Calu3 (cell line): ENCODE data around the gene C2. TPM values are rescaled to one million over a fixed set of nuclear protein-coding genes. Genes with fewer than 3 reads are reported as not detected.
"Not testable (repeated sequence)": the region's sequence is repeated elsewhere in the genome, so short reads cannot be mapped to it uniquely, and the experiment has no call there.

Experiments
- BruUV-seq: library from RNA; stranded (reverse); fragments of 400-500 nt; replicated peaks from 2 replicates; lab custom pipeline; 2021; lab: Mats Ljungman, UMichigan
- CTCF ChIA-PET: fragments of 300-600 bp; sonication (Branson Sonifier 250); formaldehyde crosslinking; loops from one replicate; lab custom pipeline; 2022; ENCODE audit warnings: antibody characterized with exemption; lab: Charles Lee
- DNase-seq: peaks from one replicate; pipeline ENCODE4 v3.0.0; 2022
- H3K27ac Mint-ChIP-seq: one replicate; pipeline ENCODE4 v1.8.0; 2022; ENCODE audit warnings: mixed read lengths; ENCODE audit not compliant: unreplicated experiment
- H3K27me3 Mint-ChIP-seq: one replicate; pipeline ENCODE4 v1.8.0; 2022; ENCODE audit warnings: mixed read lengths; ENCODE audit not compliant: unreplicated experiment
- H3K36me3 Mint-ChIP-seq: one replicate; pipeline ENCODE4 v1.8.0; 2022; ENCODE audit warnings: mild to moderate bottlenecking, moderate library complexity, mixed read lengths; ENCODE audit not compliant: insufficient read depth, unreplicated experiment
- H3K4me1 Mint-ChIP-seq: one replicate; pipeline ENCODE4 v1.8.0; 2022; ENCODE audit warnings: mild to moderate bottlenecking, low read depth, mixed read lengths; ENCODE audit not compliant: unreplicated experiment
- H3K4me3 Mint-ChIP-seq: one replicate; pipeline ENCODE4 v1.8.0; 2022; ENCODE audit warnings: mild to moderate bottlenecking, low read depth, moderate library complexity, mixed read lengths; ENCODE audit not compliant: unreplicated experiment
- H3K9me3 Mint-ChIP-seq: one replicate; pipeline ENCODE4 v1.8.0; 2022; ENCODE audit warnings: low read depth, mixed read lengths; ENCODE audit not compliant: unreplicated experiment
- CTCF ChIP-seq: fragments of 200-600 bp; IDR thresholded peaks from one replicate; pipeline ENCODE4 v1.8.0; 2022; ENCODE audit warnings: antibody characterized with exemption; ENCODE audit not compliant: unreplicated experiment
- intact Hi-C: fragments of 100-400 bp; cut with micrococcal nuclease; formaldehyde crosslinking; loops from one replicate; pipeline ENCODE4 v1.10.0; 2022; ENCODE audit not compliant: unreplicated experiment
- total RNA-seq: library from RNA; stranded (reverse); gene quantifications from 2 replicates; pipeline ENCODE4 v1.2.3, GENCODE V29; 2022

C2 gene
- total RNA-seq, 1 experiment from 2014 or later = 6.3 TPM

- no peak for TF ChIP-seq CTCF
- Mint-ChIP-seq H3K9me3 (no peaks in the 10 kb centered on the region), H3K4me3 (peak overlapping the region; percentile 1), H3K27ac (peak overlapping the region; percentile 57), H3K4me1 (peaks cover 8% of the 10 kb centered on the region), H3K36me3 (no peaks in the 10 kb centered on the region), H3K27me3 (peaks cover 4% of the 10 kb centered on the region)
- DNase-seq = no peak
- CTCF ChIA-PET = interaction anchor here (0.6 to 0.7 kb wide), 2 partner anchors 26 to 267 kb away, joined by 3 read pairs; no protein-coding TSS in a partner anchor
- BruUV-seq = no TSS peak
- intact Hi-C loops = no loop called here
Observed at GRCh38 chr6:31927863-31928671, 550 bp downstream of the C2 start.

- CTCF ChIA-PET = interaction anchor here (0.6 kb wide), 1 partner anchor 268 kb away, joined by 3 read pairs; no protein-coding TSS in a partner anchor
- DNase-seq = no peak
- no TSS peak for BruUV-seq
- peaks cover 8% of the 10 kb centered on the region for H3K4me1 Mint-ChIP-seq
- no peak for TF ChIP-seq CTCF
- no peaks in the 10 kb centered on the region for H3K9me3 Mint-ChIP-seq
- H3K27me3 Mint-ChIP-seq = peaks cover 9% of the 10 kb centered on the region
- peak overlapping the region; percentile 57 for H3K27ac Mint-ChIP-seq
- no peak overlapping the region for H3K4me3 Mint-ChIP-seq
- intact Hi-C loops = no loop called here
- H3K36me3 Mint-ChIP-seq = no peaks in the 10 kb centered on the region
Observed at GRCh38 chr6:31928672-31928939, 1.1 kb downstream of the C2 start.

GRCh38 chr6:31930962-31931361, 3.4 kb downstream of the C2 start:
- Mint-ChIP-seq H3K9me3 (no peaks in the 10 kb centered on the region), H3K27ac (peak overlapping the region; percentile 27), H3K27me3 (peaks cover 16% of the 10 kb centered on the region), H3K4me3 (no peak overlapping the region), H3K36me3 (no peaks in the 10 kb centered on the region), H3K4me1 (peaks cover 8% of the 10 kb centered on the region)
- intact Hi-C loops = no loop called here
- CTCF ChIA-PET = interaction anchor here (0.6 to 1.4 kb wide), 3 partner anchors 15 to 197 kb away, joined by 3 to 5 read pairs (median 3); partner anchors contain the start of gene CFB
- no peak for DNase-seq
- no peak for TF ChIP-seq CTCF
- BruUV-seq = no TSS peak

GRCh38 chr6:31932137-31932536, 4.6 kb downstream of the C2 start:
- H3K4me3 Mint-ChIP-seq, H3K4me1 Mint-ChIP-seq, H3K36me3 Mint-ChIP-seq, CTCF ChIA-PET, H3K27ac Mint-ChIP-seq, H3K9me3 Mint-ChIP-seq, DNase-seq, BruUV-seq, intact Hi-C loops: not testable (repeated sequence)
- peaks cover 16% of the 10 kb centered on the region for H3K27me3 Mint-ChIP-seq

GRCh38 chr6:31933537-31933936, 6.0 kb downstream of the C2 start:
- Mint-ChIP-seq H3K36me3 (no peaks in the 10 kb centered on the region), H3K4me1 (no peaks in the 10 kb centered on the region), H3K4me3 (no peak overlapping the region), H3K27ac (no peak overlapping the region), H3K27me3 (peaks cover 16% of the 10 kb centered on the region), H3K9me3 (no peaks in the 10 kb centered on the region)
- no peak for DNase-seq
- BruUV-seq = no TSS peak
- TF ChIP-seq CTCF = no peak
- intact Hi-C loops = no loop called here
- CTCF ChIA-PET = interaction anchor here (1.3 kb wide), 1 partner anchor 19 kb away, joined by 3 read pairs; no protein-coding TSS in a partner anchor
